HG03108 (cell line): ENCODE data around the gene FAM107B.
"Not testable (repeated sequence)": the region's sequence is repeated elsewhere in the genome, so short reads cannot be mapped to it uniquely, and the experiment has no call there.

ENCODE experiments used
- ATAC-seq: cut with Tn5 transposase; IDR thresholded peaks from one replicate; pipeline ENCODE4 v1.9.1; 2021; ENCODE audit warnings: moderate library complexity; ENCODE audit not compliant: unreplicated experiment

FAM107B gene

GRCh38 chr10:14667280-14667679 is 107.4 kb downstream of the FAM107B start:
- no peak for ATAC-seq

- no peak for ATAC-seq
These were observed 108.5 kb downstream of the FAM107B start for GRCh38 chr10:14665865-14666857.

GRCh38 chr10:14665304-14665703 is 109.4 kb downstream of the FAM107B start:
- ATAC-seq, result no peak

GRCh38 chr10:14664345-14664744 is 110.4 kb downstream of the FAM107B start:
- no peak for ATAC-seq

GRCh38 chr10:14661818-14662217 is 112.9 kb downstream of the FAM107B start:
- ATAC-seq, result no peak

GRCh38 chr10:14660831-14661230 is 113.9 kb downstream of the FAM107B start:
- no peak for ATAC-seq

GRCh38 chr10:14659626-14660196 is 115.0 kb downstream of the FAM107B start:
- ATAC-seq, result peak; percentile 83

- ATAC-seq, result not testable (repeated sequence)
These were observed 115.6 kb downstream of the FAM107B start for GRCh38 chr10:14659137-14659536.

GRCh38 chr10:14658331-14659127 is 116.2 kb downstream of the FAM107B start:
- ATAC-seq, result no peak

- no peak for ATAC-seq
These were observed 118.5 kb downstream of the FAM107B start for GRCh38 chr10:14656052-14656730.

- ATAC-seq, result no peak
These were observed 119.8 kb downstream of the FAM107B start for GRCh38 chr10:14654821-14655382.

GRCh38 chr10:14653271-14654161 is 121.2 kb downstream of the FAM107B start:
- no peak for ATAC-seq

GRCh38 chr10:14652816-14653215 is 121.9 kb downstream of the FAM107B start:
- no peak for ATAC-seq

- no peak for ATAC-seq
These were observed 122.6 kb downstream of the FAM107B start for GRCh38 chr10:14652067-14652466.

GRCh38 chr10:14649739-14650138 is 125.0 kb downstream of the FAM107B start:
- ATAC-seq, result no peak

GRCh38 chr10:14648946-14649345 is 125.8 kb downstream of the FAM107B start:
- no peak for ATAC-seq

GRCh38 chr10:14648005-14648765 is 126.5 kb downstream of the FAM107B start:
- ATAC-seq, result peak; percentile 92

- ATAC-seq, result peak; percentile 36
These were observed 129.3 kb downstream of the FAM107B start for GRCh38 chr10:14645239-14645960.
